Islet precursor cell (in vitro differentiated cells): ENCODE data around the gene ADGB.

Experiments
- DNase-seq: peaks from one replicate; pipeline ENCODE4 v3.0.0-alpha.2; 2018

Gene ADGB

DNA sequence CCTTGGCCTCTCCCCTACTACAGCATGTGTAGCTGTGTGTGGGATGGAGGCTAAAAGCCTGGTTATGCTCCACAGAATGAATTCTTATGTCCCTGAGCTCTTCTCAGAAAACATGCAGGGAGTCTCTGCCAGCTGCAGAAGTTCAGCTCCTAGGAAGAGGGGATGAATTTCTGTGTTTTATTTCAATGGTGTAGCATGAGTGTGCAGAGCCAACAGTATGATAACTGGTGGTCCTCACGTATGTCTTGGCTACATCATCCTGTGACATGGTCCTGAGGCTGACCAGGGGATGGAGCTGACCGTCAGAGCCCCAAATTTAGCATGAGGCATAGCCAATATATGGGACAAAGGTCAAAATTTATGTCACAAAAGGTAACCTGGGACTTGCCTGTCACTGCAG is 266.1 kb downstream of the ADGB start:
- no peak for DNase-seq
